Body of pancreas (tissue), 4 donors: ENCODE results near the gene CRYBG2.

Source experiments
- CTCF ChIP-seq, 7 experiments: fragments of 450-650 bp in 4 of 7; fragments of 200-600 bp in 3 of 7; sonication (generic) in 3 of 7; IDR thresholded peaks; one replicate each; pipeline ENCODE4 v1.5.1; 2016 to 2019; ENCODE audit warnings: antibody characterized with exemption in 7 of 7
- POLR2A ChIP-seq, 3 donors: fragments of 450-650 bp; IDR thresholded peaks; one replicate each; pipeline ENCODE4 v1.6.1; 2016; ENCODE audit warnings: antibody characterized with exemption in 3 of 3, mild to moderate bottlenecking in 2 of 3

GRCh38 chr1:26286064-26286416, 67.9 kb downstream of the CRYBG2 start:
- TF ChIP-seq CTCF (IDR thresholded peaks at IDR 0.05) (peak in 1 of 7 experiments; percentile 5), POLR2A (IDR thresholded peaks at IDR 0.05) (no peak)
